Activated naive CD4-positive, alpha-beta T cell treated with anti-CD3 and anti-CD28 coated beads, Interleukin-2, amount 50 U/mL, for 72 hours (primary cell): ENCODE measurements around the gene HLA-DPA1. TPM values are rescaled to one million over a fixed set of nuclear protein-coding genes. Genes with fewer than 3 reads are reported as not detected.
A peak's percentile ranks its signal among the peaks of the same experiment; 100 is the strongest.
"Not testable (repeated sequence)": the region's sequence is repeated elsewhere in the genome, so short reads cannot be mapped to it uniquely, and the experiment has no call there.

Experiments
- ATAC-seq, 2 donors: fragments of 150-1000 bp; cut with Tn5 transposase; 2 replicates each; pipeline ENCODE4 v1.10.0; 2021; ENCODE audit warnings: mild to moderate bottlenecking in 2 of 2, moderate library complexity in 2 of 2
- DNase-seq, 2 donors: peaks; one replicate each; pipeline ENCODE4 v3.0.0; 2021 to 2022; ENCODE audit warnings: low spot score in 2 of 2
- H3K27ac Mint-ChIP-seq, 2 donors: one replicate each; pipeline ENCODE4 v1.8.0; 2022; ENCODE audit warnings: mild to moderate bottlenecking in 2 of 2, mixed read lengths in 2 of 2
- H3K36me3 Mint-ChIP-seq, 2 donors: one replicate each; pipeline ENCODE4 v1.8.0; 2022; ENCODE audit warnings: mixed read lengths in 2 of 2
- H3K9me3 Mint-ChIP-seq, 2 donors: one replicate each; pipeline ENCODE4 v1.8.0; 2022; ENCODE audit warnings: mixed read lengths in 2 of 2
- total RNA-seq, 2 donors: library from RNA; stranded (reverse); gene quantifications; one replicate each; pipeline ENCODE4 v1.2.3, GENCODE V29; 2022

HLA-DPA1 gene
- total RNA-seq, 2 donors from 2014 or later, result 24.4 to 45.8 TPM

DNA sequence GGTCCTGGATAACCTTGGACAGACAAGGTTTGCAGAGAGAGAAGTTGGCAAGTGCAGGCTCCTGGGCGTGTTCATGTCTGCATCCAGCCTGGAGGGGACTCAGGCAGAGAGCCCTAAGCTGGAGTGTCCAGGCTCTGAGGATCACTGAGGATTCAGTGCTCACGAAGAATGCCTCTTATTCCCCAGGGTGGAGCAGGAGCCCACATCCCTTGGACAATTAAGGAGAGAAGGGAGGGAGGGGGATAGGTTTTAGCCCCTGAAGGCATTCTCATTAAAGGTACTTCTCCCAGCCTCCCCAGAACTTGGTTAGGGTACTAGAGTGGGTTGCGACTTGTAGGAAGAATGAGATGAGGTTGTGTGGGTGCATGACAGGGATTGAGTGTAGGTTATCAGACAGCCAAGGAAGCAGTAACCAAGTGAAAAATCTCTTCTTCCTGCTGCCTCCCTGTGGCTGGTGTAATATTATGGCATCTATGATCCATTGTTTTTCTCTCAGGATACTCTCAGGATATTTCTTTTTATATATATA lies 3.0 kb upstream of the HLA-DPA1 start:
- ATAC-seq (peak in 1 of 2 donors; percentile 3), DNase-seq (no peak)
- Mint-ChIP-seq H3K27ac (peak overlapping the region in 1 of 2 donors; percentile 86), H3K9me3 (no peaks in the 10 kb centered on the region), H3K36me3 (no peaks in the 10 kb centered on the region)

DNA sequence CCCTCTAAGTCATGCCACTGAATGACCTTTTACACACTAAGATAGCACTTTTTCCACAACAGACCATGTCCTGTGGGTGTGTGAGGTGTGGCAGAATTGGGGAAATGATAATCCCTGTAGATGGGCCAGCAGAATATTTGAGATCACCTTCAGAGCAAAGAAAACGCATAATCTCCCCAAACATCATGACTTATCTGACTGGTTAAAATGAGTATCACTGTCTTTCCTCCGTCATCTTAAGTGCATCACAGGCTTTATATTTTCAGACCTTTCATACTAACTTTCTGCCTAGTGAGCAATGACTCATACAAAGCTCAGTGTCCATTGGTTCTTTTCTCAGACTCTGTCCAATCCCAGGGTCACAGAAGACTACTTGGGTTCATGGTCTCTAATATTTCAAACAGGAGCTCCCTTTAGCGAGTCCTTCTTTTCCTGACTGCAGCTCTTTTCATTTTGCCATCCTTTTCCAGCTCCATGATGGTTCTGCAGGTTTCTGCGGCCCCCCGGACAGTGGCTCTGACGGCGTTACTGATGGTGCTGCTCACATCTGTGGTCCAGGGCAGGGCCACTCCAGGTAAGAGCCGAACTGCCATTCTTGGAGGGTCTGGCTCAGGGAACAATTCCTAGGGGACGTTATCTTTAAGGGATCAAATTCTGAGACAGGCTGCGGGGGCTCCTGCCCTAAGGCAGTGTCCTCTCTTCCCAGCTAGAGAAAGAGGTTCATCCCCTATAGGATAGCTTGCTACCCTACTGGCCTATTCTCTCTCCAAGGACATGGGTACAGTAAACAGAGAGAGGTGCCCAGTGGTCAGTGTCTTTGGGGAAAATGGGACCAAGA lies 2.3 kb upstream of the HLA-DPA1 start, which contains the start of gene HLA-DPB1:
HLA-DPB1 (plus strand) TSS at position 423 of the 838 bp plus-strand sequence; CDS start at position 475, 52 bp downstream.
- no peaks in the 10 kb centered on the region for H3K9me3 Mint-ChIP-seq
- DNase-seq (peak in 1 of 2 donors; percentile 16), ATAC-seq (peak; percentile 92 to 95)
- H3K36me3 Mint-ChIP-seq, result no peaks in the 10 kb centered on the region
- H3K27ac Mint-ChIP-seq, result peak within 1 kb of the TSS in 1 of 2 donors; percentile 86

DNA sequence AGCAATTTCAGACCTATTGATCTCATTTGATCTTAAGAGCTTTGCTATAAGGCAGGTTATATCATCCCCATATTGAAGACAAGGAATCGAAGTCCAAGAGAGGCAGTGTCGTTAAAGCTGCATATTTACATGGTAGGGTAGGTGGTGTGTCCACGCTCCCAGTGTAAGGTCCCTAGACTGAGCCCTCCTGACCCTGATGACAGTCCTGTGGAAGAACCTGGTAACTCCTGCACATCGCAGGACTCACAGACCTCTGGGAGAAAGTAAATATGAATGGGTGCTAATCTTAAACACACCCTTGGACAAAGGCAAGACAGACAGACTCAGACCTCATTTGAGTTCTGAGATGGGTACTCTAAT lies 1.7 kb upstream of the HLA-DPA1 start:
- Mint-ChIP-seq H3K27ac (peak overlapping the region in 1 of 2 donors; percentile 86), H3K9me3 (no peaks in the 10 kb centered on the region), H3K36me3 (no peaks in the 10 kb centered on the region)
- ATAC-seq, result peak in 1 of 2 donors; percentile 7
- DNase-seq, result no peak

DNA sequence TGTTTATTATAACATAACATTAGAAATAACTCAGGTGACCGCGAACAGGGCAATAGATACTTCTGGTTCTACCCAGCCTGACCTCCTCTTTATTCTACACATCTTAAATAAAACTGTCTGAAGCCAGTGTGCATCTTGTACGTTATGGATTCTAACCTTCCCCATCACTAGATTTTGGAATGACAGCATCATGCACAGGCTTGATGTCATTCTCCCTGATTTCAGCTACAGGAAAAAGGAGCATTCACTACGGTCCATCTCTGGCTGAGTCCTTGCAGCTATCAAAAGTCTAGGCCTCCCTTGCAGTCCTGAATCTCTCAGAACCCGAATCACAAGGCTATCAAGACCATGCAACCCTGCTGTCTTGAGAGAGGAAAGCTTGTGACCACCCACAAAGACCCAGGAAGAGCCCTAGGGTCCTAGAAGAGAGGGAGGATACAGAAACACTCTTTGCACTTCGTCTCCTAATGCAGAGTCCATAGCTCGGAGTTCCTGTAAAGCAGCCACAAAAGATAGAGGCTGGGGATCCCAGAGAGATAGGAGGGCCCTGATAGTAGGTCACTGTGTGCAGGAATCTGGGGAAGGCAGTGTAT lies 845 bp downstream of the HLA-DPA1 start:
- DNase-seq (no peak), ATAC-seq (no peak)
- Mint-ChIP-seq H3K27ac (no peak overlapping the region), H3K9me3 (no peaks in the 10 kb centered on the region), H3K36me3 (peaks cover 6 to 14% of the 10 kb centered on the region in 2 donors)

DNA sequence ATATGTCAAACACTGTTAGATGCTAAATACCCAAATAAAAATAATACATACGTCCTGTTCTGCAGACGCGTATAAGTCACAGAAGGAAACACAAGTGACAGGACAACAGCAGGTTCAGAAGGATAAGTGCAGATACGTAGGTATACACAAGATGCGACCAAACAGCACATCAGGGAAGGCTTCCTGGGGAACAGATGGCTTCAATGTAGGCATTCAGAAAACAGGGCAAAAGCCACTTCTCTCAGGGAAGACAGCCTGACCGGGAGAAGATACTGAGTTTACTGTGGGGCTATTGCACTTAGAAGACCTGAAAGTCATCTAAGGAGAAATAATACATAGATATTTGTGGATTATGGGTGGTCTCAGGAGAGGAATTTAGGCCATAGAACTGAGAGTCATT lies 1.9 kb downstream of the HLA-DPA1 start:
- no peak for ATAC-seq
- Mint-ChIP-seq H3K9me3 (no peaks in the 10 kb centered on the region), H3K27ac (no peak overlapping the region), H3K36me3 (peaks cover 6 to 25% of the 10 kb centered on the region in 2 donors)
- no peak for DNase-seq

DNA sequence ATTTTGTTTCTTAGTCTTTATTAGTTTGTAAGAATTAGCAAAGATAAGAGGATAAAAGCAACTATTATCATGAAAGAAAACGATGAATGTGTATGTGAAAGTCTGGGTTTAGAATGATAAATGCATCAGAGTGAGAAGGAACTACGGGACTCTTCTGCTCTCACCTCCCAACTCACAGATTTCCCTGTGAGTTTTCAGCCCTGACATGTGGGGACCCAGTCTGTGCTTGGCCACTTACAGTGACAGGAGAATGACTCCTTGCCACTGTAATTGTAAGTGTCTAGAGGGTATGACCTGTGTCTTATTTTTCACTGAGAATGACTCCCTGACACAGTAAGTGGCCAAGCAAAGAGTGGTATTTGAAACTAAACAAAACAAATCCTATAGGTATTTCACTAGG lies 2.5 kb downstream of the HLA-DPA1 start:
- DNase-seq, result no peak
- H3K9me3 Mint-ChIP-seq, result no peaks in the 10 kb centered on the region
- H3K27ac Mint-ChIP-seq, result no peak overlapping the region
- H3K36me3 Mint-ChIP-seq, result peaks cover 6 to 30% of the 10 kb centered on the region in 2 donors
- ATAC-seq, result no peak

DNA sequence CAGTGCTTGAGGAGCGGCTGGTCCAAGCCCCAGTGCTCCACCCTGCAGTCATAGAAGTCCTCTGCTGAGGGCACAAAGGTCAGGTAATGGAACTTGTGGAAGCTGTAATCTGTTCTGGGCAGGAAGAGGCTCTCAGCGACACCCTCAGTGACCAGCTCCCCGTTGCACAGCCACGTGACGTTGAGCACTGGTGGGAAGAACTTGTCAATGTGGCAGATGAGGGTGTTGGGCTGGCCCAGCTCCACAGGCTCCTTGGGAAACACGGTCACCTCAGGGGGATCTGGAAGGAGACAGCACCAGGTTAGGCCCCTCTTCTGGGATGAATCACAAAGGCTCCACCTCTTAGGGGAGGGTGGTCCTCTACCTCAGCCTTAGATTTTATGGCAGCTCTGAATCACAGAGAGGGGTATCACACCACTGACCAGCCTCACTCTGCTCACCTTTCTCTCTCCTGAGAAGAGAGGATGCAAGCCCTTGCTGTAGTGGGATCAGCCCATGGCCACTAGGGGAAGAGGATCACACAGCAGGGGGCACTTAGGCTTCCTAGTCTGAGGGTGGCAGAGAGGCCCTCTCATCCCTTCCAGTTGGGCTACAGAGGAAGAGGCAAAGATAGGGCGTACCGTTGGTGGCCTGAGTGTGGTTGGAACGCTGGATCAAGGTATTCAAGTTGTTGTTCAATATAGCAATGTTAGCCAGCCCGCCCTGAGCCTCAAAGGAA lies 4.3 kb downstream of the HLA-DPA1 start:
- peaks cover 6 to 30% of the 10 kb centered on the region in 2 donors for H3K36me3 Mint-ChIP-seq
- no peaks in the 10 kb centered on the region for H3K9me3 Mint-ChIP-seq
- H3K27ac Mint-ChIP-seq, result no peak overlapping the region
- no peak for ATAC-seq
- DNase-seq, result no peak

DNA sequence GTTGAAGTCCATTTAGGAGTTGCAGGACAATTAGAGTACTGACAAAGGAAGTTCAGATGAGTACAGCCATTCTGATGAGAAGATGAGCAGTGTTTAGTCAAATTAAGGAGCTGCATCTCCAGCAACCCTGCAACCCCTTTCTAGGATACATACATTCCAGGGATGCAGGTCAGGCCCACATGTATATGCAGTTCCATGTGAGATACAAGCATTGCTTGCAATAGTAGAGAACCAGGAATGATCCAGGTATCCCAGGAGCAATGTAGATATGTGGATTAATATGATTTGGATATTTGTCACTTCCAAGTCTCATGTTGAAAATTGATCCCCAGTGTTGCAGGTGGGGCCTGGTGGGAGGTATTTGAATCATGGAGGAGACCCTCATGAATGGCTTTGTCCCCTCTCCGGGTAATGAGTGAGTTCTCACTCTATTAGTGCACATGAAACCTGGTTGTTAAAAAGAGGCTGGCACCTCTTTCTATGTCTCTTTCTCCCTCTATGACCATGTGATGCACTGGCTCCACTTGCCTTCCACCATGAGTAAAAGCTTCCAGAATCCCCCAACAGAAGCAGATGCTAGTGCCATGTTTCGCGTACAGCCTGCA lies 6.4 kb downstream of the HLA-DPA1 start:
- DNase-seq (no peak), ATAC-seq (no peak)
- no peaks in the 10 kb centered on the region for H3K9me3 Mint-ChIP-seq
- H3K27ac Mint-ChIP-seq, result no peak overlapping the region
- peaks cover 6 to 30% of the 10 kb centered on the region in 2 donors for H3K36me3 Mint-ChIP-seq

DNA sequence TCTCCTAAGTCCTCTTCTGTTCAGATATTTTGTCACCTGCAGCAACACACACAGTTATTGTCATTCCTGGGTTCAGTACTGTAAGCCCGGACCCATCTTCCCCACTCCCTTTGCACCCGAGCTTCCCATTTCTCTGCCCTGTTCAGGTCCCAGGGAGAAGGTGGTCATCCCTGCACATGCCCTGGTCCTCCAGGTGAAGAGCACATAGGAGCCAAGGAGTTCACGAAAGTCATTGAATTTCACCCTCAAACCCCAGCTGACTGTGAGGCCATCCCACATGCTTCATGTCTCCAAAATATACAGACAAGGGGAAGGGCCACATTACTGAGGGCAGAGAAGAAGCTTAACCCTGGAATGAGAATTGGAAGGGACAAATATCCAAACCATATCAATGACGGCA lies 8.1 kb downstream of the HLA-DPA1 start:
- no peak for ATAC-seq
- peaks cover 6 to 30% of the 10 kb centered on the region in 2 donors for H3K36me3 Mint-ChIP-seq
- H3K27ac Mint-ChIP-seq, result no peak overlapping the region
- H3K9me3 Mint-ChIP-seq, result no peaks in the 10 kb centered on the region
- DNase-seq, result no peak

DNA sequence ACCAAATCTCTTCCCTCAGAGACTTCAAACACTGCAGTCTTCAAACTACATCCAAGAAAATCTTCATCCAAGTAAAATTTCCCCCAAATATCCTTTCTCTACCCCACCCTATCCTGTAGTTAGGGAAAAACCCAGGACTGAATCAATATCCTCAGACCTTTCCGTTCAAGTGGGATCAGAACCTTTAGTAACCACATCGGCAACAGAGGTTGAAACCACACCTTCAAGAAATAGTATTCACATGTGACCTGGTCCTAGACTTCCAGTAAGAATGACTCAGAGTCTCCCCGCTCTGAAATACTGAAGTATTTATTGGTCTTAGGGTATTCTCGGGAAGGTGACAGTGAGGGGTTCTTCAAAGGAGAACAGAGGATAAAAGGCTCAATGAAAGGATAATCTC lies 8.7 kb downstream of the HLA-DPA1 start:
- Mint-ChIP-seq H3K27ac (no peak overlapping the region), H3K9me3 (no peaks in the 10 kb centered on the region), H3K36me3 (peaks cover 6 to 30% of the 10 kb centered on the region in 2 donors)
- DNase-seq (no peak), ATAC-seq (no peak)

DNA sequence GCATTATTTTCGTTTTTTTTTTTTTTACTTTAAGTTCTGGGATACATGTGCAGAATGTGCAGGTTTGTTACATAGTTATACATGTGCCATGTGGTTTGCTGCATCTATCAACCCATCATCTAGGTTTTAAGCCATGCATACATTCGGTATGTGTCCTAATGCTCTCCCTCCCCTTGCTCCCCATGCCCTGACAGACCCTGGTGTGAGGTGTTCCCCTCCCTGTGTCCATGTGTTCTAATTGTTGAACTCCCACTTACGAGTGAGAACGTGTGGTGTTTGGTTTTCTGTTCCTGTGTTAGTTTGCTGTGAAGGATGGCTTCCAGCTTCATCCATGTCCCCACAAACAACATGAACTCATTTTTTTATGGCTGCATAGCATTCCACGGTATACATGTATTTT lies 10.0 kb downstream of the HLA-DPA1 start:
- peaks cover 2 to 24% of the 10 kb centered on the region in 2 donors for H3K36me3 Mint-ChIP-seq
- not testable (repeated sequence) for H3K9me3 Mint-ChIP-seq, H3K27ac Mint-ChIP-seq, DNase-seq, ATAC-seq

DNA sequence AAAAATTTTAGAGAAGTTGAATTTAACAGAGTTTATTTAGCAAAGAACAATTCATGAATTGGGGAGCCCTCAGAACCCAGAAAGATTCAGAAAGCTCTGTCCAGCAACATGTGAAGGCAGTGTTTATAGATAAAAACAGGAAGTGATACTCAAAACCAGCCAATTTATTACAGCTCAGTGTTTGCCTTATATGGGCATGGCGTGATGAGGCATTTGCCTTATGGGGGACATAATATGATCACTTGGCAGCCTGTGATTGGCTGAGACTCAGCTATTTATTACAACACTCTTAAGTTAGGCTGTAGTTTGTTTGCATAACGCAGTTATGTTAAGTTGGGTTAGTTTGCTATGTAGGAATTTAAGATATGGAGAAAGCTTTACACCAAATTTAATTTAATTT lies 11.5 kb downstream of the HLA-DPA1 start:
- ATAC-seq (no peak), DNase-seq (no peak)
- peaks cover 0 to 10% of the 10 kb centered on the region in 2 donors for H3K36me3 Mint-ChIP-seq

DNA sequence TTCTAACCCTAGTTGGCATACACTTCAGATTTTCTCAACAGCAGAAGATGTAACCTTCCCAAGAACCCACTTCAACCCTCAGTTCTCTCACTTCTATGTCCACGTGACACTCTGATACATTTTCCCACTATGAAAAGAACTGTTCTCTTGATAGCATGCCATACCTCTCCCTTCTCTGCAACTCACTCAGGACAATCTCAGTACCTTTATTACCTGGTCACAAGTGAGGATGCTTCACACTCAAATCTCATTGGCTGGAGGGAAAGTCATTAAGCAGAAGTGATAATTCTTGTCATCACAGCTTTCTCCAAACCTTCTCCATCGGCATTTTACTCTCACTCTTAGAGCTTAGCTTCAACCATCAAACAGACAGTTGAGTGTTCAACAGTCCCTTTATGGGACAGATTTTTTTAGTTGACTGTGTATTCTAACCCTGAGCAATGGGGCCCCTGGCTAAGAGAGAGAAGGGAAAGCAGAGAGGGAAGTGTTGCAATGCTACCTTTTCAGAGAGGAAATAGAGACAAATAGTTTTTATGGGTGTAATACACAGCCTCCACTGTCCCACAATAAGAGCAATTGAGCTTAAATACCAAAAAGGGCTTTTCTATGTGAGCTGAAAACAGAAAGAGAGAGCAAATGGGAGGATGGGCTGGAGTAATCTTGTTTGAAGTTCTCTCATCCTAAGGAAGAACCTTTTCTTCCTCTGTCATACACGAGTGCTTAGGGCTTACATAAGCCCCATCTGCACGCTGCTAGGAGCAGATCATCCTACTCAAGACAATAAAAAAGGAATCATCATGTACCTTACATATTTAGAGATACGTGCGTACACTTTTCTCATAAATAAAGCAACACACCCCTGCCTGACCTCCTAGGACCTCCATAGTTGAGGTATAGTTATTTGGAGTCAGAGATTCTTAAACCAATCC lies 16.0 kb downstream of the HLA-DPA1 start:
- Mint-ChIP-seq H3K36me3 (no peaks in the 10 kb centered on the region), H3K9me3 (no peaks in the 10 kb centered on the region), H3K27ac (no peak overlapping the region)
- ATAC-seq, result peak in 1 of 2 donors; percentile 49
- DNase-seq, result no peak

More for the DNA sequence above, 11.5 kb downstream of the HLA-DPA1 start:
- no peak overlapping the region for H3K27ac Mint-ChIP-seq
- H3K9me3 Mint-ChIP-seq, result no peaks in the 10 kb centered on the region

DNA sequence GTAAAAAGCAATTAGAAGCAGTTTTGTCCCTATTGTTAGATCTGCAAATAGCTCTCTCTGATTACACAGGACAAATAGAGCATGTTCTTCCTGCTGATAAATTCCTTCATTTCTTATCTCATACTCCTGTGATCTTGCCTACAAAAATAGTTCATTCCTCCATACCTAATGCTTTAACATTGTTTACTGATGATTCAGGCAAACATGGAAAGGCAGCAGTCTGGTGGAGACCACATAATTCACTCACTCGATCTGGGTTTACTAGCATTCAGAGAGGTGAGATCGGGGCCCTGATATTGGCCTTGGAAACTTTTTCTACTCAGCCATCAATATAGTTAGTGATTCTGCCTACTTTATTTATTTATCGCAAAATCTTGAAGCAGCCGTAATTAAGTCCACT lies 20.2 kb downstream of the HLA-DPA1 start:
- no peak for ATAC-seq
- DNase-seq, result no peak
- no peak overlapping the region for H3K27ac Mint-ChIP-seq
- no peaks in the 10 kb centered on the region for H3K9me3 Mint-ChIP-seq
- H3K36me3 Mint-ChIP-seq, result no peaks in the 10 kb centered on the region

DNA sequence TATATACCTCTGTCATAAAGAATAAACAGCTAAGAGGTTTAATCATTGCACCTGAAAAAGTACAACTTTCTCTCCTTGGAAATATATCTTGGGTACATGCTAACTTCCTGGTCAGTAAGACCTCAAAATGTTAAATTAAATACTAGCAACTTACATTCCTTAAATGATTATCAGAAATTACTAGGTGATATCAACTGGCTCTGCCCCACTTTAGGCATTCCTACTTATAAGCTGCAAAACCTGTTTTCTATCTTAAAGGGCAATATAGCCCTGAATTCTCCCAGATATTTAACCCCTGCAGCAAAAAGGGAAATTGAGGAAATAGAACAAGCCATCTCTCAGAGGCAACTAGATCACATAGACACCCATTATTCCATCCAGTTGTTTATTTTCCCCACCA lies 20.8 kb downstream of the HLA-DPA1 start:
- no peak for ATAC-seq
- Mint-ChIP-seq H3K9me3 (no peaks in the 10 kb centered on the region), H3K27ac (no peak overlapping the region), H3K36me3 (no peaks in the 10 kb centered on the region)
- no peak for DNase-seq
